ENCODE measurements around the gene SLC19A1. TPM values are rescaled to one million over a fixed set of nuclear protein-coding genes. Genes with fewer than 3 reads are reported as not detected.
"Not testable (repeated sequence)": the region's sequence is repeated elsewhere in the genome, so short reads cannot be mapped to it uniquely, and the experiment has no call there.

Gene SLC19A1
- total RNA-seq, 2 experiments from 2014 or later = 34.3 to 38.4 TPM

DNA sequence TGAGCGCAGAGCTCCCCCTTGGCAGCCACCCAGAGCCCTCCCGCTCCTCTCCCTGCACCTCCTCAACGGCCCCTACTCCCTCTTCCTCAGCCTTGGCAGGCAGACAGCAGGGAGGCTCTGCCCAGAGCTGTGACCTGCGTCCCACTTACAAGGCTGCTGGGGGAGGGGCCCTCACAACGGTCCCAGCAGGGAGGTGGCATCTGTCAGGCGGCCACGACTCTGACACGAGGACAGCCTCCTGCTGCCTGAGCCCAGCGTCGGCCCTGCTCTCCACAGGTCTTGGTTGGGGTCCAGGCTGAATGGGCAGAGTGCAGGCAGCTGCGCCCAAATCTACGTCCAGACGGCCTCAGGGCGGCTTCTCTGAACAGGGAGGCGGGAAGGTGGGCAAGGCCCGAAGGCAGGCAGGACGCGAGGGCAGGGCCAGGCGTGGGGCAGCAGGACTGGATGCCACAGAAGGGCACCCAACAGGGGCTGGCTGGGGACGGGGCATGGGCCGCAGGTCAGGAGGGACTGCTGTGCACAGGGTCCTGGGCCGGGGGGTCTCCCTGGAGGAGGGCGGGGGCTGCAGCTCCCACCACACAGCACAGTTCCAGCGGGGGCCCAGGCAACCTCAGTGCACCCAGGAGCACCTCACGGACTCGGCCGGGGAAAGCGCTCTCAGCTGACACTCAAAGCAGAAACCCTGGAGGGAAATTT, 7.5 kb downstream of the SLC19A1 start:
- DNase-seq = peak; percentile 28
- Mint-ChIP-seq H3K4me1 (peaks cover 8% of the 10 kb centered on the region), H3K27me3 (no peaks in the 10 kb centered on the region), H3K36me3 (peaks cover 3% of the 10 kb centered on the region), H3K4me3 (no peak overlapping the region), H3K9me3 (no peaks in the 10 kb centered on the region), H3K27ac (peak overlapping the region; percentile 61)
- POLR2A ChIA-PET = no interaction called here
- ATAC-seq (ENCODE audit: low read depth) = no peak

DNA sequence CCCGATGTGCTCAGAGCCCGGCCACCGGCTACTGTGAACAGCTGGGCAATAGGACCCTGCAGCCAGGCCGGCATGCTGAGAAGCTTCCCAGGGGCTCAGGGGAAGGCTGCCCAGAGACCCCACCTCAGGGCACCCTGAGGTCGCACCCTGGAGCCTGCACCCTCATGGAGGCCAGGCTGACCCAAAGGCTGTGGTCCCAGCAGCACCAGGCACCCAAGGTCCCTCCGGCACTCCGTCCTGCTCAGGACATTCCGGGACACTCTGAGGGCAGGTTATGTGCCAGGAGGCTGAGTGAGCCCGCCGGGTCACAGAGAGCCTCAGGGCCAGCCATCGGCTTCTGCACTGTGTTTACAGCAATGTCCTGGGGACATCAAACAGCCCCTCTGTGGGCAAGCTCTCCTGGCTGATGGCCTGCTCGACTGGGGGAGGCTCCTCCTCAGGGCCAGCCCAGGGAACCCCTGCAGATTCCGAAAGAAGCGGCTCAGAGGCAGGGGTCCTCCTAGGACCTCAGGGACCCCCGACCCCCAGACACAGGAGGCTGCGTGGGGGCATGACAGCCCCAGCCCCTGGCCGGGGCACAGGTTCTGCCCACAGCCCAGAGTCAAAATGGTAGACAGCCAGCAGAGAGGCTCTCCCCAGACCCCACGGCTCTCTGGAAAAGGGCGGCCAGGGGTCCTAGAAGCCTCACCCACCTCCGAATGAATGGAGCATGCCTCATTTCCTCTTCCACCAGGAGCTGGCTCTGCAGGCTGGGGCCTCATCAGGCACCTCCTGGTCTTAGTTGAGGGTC, 8.2 kb downstream of the SLC19A1 start:
- H3K36me3 Mint-ChIP-seq = peaks cover 3% of the 10 kb centered on the region
- no peak for ATAC-seq (ENCODE audit: low read depth)
- DNase-seq = peak; percentile 28
- no peaks in the 10 kb centered on the region for H3K27me3 Mint-ChIP-seq
- no peak overlapping the region for H3K4me3 Mint-ChIP-seq
- H3K9me3 Mint-ChIP-seq = no peaks in the 10 kb centered on the region
- POLR2A ChIA-PET = no interaction called here
- no peak overlapping the region for H3K27ac Mint-ChIP-seq
- H3K4me1 Mint-ChIP-seq = peaks cover 8% of the 10 kb centered on the region

DNA sequence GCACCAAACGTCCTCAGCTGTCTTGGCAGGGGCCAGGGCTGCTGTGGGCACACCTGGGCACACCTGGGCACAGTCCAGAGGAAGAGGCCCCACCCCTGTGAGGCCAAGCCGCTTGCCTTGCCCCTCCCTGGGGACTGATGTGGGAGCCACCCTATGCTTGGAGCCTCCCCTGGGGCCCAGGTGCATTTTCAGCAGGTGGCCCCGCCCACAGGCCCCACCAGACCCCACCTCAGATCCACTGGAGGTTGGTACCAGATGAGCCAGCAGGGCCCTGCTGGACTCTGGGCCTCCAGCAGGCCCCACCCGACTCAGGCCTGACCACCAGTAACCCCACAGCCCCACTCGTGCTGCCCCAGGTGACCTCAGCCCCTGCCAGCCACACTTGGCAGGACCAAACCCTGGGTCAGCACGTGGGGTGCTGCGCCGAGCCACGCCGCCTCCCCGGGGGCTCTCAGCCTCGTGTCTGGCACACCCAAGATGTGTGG, 8.8 kb downstream of the SLC19A1 start:
- POLR2A ChIA-PET = no interaction called here
- Mint-ChIP-seq H3K4me1 (peaks cover 8% of the 10 kb centered on the region), H3K9me3 (no peaks in the 10 kb centered on the region), H3K27ac (peak overlapping the region; percentile 92), H3K36me3 (peaks cover 3% of the 10 kb centered on the region), H3K27me3 (no peaks in the 10 kb centered on the region), H3K4me3 (no peak overlapping the region)
- DNase-seq = peak; percentile 29
- no peak for ATAC-seq (ENCODE audit: low read depth)

DNA sequence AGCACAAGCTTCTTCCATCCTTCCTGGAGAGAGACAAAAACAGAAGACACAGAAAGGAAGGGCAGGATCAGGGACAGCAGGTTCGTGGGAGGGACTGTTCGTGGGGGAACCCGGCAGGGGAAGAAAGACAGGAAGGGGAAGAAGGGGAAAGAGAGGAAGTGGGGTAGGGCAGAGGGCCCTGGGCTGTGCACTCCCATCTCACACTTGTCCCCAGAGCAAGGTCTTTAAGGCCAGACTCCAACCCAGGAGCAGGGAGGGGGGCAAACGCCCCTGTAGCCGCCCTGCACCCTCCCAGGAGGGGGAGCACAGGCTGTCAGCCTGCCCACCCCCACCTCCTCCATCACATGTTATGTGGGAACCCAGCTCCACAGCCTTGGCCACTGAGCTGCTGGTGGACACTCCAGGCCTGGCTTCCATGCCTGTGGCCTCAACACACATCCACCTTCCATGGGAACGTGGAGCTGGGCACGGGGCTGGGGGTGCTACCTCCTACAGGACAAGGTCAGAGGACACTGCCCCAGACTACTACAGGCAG, 9.3 kb downstream of the SLC19A1 start:
- POLR2A ChIA-PET = interaction anchor here (0.6 to 1.3 kb wide), 4 partner anchors 8 to 50 kb away, joined by 3 to 6 read pairs (median 4); no protein-coding TSS in a partner anchor
- Mint-ChIP-seq H3K4me1 (peaks cover 8% of the 10 kb centered on the region), H3K4me3 (peak overlapping the region; percentile 55), H3K36me3 (peaks cover 4% of the 10 kb centered on the region), H3K27ac (peak overlapping the region; percentile 92), H3K9me3 (no peaks in the 10 kb centered on the region), H3K27me3 (no peaks in the 10 kb centered on the region)
- ATAC-seq (ENCODE audit: low read depth) (peak; percentile 56), DNase-seq (peak; percentile 33)

DNA sequence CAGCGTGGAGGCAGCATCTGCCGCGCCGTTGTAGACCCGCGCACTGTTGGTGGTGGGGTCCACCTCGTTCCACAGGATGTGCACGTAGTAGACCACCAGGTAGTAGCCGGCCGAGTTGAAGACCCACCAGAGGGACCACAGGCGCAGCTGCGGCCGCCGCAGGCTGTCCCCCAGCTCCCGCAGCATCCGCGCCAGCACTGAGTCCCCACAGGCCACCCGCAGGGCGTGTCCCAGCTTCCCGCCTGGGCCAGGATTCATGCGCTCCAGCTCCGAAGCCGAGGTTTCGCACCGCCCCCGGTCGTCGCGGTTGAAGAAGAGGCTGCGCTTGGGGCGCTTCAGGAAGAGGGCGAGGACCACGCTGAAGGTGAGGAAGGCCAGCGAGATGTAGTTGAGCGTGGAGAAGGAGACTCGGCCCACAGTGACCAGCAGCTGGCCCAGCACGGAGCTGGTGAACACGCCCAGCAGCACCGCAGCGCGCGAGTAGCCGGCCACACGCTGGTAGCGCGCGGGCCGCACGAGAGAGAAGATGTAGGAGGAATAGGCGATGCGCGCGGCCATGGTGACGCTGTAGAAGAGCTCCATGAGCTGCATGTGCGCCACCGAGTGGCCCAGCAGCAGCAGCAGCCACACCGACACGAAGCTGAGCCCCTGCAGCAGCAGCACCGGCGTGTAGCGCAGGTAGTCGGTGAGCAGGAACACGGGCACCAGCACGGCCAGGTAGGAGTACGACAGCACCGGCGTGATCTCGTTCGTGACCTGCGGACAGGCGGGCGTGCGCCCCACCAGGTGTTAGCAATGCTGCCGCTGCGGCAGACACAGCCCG, 10.6 kb downstream of the SLC19A1 start:
- no peaks in the 10 kb centered on the region for H3K9me3 Mint-ChIP-seq
- H3K4me3 Mint-ChIP-seq = no peak overlapping the region
- H3K27me3 Mint-ChIP-seq = no peaks in the 10 kb centered on the region
- peak overlapping the region; percentile 92 for H3K27ac Mint-ChIP-seq
- peaks cover 10% of the 10 kb centered on the region for H3K36me3 Mint-ChIP-seq
- POLR2A ChIA-PET = interaction anchor here (1.1 to 1.3 kb wide), 3 partner anchors 9 to 19 kb away, joined by 3 to 6 read pairs (median 4); no protein-coding TSS in a partner anchor
- peaks cover 8% of the 10 kb centered on the region for H3K4me1 Mint-ChIP-seq
- DNase-seq (peak; percentile 28), ATAC-seq (ENCODE audit: low read depth) (no peak)

DNA sequence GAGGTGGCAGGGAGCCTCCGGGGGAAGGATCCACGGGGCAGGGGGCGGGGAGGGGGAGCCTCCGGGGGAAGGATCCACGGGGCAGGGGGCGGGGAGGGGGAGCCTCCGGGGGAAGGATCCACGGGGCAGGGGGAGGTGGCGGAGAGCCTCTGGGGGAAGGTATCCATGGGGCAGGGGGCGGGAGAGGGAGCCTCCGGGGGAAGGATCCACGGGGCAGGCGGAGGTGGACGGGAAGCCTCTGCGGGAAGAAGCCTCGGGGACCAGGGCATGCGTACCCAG, 11.2 kb downstream of the SLC19A1 start:
- H3K4me3 Mint-ChIP-seq; DNase-seq; H3K4me1 Mint-ChIP-seq; H3K27ac Mint-ChIP-seq; POLR2A ChIA-PET; H3K27me3 Mint-ChIP-seq; ATAC-seq (ENCODE audit: low read depth); H3K9me3 Mint-ChIP-seq: not testable (repeated sequence)
- H3K36me3 Mint-ChIP-seq = peaks cover 11% of the 10 kb centered on the region

DNA sequence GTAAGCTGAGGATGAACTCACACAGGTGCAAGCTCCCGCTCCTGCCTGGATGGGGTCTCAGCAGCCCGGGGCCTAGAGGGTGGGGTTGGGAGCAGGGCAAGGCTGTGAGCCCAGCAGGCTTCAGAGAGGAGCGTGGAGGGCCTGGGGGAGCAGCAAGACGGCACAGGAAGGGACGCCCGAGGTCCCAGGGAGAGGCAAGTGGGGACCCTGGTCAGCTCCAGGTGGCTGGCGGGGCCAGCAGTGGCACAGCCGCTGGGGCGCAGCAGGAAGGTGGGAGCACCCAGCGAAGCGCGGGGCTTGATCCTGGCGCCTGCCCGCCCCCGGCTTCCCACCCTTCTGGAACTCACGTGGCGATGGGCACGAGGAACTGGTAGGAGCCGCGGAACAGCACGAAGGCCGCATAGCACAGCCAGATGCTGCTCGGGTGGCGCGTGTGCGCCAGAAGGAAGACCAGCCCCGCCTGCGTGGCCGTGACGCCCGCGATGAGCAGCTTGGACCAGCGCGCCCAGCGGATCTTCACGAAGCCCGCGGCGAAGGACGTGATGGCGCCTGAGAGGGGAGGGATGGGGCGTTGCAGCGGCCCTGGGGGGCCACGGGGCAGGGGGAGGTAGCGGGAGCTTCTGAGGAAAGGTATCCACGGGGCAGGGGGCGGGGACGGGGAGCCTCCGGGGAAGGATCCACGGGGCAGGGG, 11.7 kb downstream of the SLC19A1 start:
- Mint-ChIP-seq H3K4me1 (peaks cover 8% of the 10 kb centered on the region), H3K4me3 (no peak overlapping the region), H3K36me3 (peaks cover 11% of the 10 kb centered on the region), H3K27ac (no peak overlapping the region), H3K9me3 (no peaks in the 10 kb centered on the region), H3K27me3 (no peaks in the 10 kb centered on the region)
- POLR2A ChIA-PET = no interaction called here
- DNase-seq (peak; percentile 21), ATAC-seq (ENCODE audit: low read depth) (no peak)

DNA sequence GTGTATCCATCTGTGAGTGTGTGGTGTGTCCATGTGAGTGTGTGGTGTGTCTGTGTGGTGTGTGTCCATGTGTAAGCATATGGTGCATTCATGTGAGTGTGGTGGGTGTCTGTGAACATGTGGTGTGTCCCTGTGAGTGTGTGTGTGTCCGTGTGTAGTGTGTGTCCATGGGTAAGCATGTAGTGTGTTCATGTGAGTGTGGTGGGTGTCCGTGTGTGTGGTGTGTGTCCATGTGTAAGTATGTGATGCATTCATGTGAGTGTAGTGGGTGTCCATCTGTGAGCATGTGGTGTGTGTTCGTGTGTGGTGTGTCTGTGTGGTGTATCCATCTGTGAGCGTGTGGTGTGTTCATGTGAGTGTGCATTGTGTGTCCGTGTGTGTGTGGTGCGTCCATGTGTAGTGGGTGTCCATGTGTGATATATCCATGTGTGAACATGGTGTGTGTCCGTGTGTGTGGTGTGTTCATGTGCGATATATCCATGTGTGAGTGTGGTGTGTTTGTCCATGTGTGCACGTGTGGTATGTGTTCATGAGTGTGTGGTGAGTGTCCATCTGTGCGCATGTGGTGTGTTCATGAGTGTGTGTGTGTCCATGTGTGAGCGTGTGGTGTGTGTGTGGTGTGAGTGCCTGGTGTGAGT, 12.3 kb downstream of the SLC19A1 start:
- no peaks in the 10 kb centered on the region for H3K9me3 Mint-ChIP-seq
- peaks cover 8% of the 10 kb centered on the region for H3K4me1 Mint-ChIP-seq
- POLR2A ChIA-PET = no interaction called here

DNA sequence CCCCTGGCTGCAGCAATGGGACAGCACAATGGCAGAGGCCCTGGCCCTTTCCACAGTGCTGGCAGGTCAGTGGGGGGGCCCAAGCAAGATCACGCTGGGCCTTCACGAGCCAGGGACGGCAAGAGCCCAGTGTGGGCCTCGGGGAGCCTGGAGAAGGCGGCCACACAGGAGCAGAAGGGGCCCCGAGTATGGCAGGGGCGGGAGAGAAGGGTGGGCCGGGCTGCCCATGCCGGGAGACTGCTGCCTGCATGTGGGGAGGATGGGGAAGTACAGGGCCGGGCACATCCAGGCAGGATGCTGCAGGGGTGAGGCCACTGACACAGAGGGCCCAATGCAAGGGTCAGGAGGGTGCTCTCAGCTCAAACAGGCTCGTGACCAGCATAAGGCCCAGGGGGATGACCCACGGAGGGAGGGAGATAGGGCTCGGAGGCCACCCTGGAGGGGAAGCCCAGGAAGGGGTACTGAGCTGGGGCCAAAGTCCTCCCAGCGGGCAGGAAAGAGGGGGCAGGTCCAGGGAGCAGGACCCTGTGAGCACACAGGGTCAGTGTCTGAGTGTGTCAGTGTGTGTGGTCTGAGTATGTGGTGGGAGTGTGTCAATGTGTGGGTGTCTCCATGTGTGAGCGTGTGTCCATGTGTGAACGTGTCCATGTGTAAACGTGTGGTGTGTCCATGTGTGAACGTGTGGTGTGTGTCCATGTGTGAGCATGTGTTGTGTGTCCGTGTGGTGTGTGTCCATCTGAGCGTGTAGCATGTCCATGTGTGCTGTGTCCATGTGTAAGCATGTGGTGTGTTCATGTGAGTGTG, 13.1 kb downstream of the SLC19A1 start:
- DNase-seq = peak; percentile 20

More for the DNA sequence above, 12.3 kb downstream of the SLC19A1 start:
- Mint-ChIP-seq H3K4me3 (no peak overlapping the region), H3K27me3 (no peaks in the 10 kb centered on the region), H3K36me3 (peaks cover 9% of the 10 kb centered on the region), H3K27ac (no peak overlapping the region)
- DNase-seq (no peak), ATAC-seq (ENCODE audit: low read depth) (no peak)

DNA sequence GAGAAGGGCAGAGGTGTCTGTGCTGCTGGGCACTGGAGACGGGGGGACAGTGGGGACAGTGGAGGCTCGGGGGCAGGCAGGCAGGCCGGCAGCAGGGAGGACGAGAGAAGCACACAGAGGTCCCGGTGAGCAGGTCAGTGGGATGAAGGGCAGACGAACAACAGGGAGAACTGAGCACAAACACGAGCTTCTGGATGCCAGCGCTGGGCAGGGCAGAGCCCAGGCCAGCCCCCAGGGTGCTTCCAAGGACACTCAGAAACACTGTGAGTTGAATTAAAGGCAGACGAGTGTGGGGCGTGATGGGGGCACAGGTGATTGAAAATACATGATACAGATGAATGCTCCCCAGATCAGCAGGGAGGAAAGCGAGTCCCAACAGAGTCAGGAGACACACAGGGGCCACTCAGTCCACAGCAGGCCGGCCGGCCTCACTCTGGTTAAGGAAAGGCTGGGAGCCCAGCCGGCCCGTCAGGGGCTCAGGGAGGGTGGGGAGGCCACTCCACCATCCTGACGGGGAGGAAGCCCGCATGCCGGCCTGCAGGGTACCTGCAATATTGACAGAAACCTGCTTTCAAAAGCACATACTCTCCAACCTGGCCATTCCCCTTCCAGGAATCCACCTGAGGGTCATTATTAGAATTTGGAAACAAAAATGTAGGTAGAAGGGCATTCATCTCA, 14.1 kb downstream of the SLC19A1 start:
- ATAC-seq (ENCODE audit: low read depth) (no peak), DNase-seq (peak; percentile 13)
- no peak overlapping the region for H3K4me3 Mint-ChIP-seq
- H3K27me3 Mint-ChIP-seq = no peaks in the 10 kb centered on the region
- POLR2A ChIA-PET = no interaction called here
- H3K4me1 Mint-ChIP-seq = peaks cover 7% of the 10 kb centered on the region
- H3K27ac Mint-ChIP-seq = no peak overlapping the region
- peaks cover 11% of the 10 kb centered on the region for H3K36me3 Mint-ChIP-seq
- H3K9me3 Mint-ChIP-seq = no peaks in the 10 kb centered on the region

More for the DNA sequence above, 13.1 kb downstream of the SLC19A1 start:
- POLR2A ChIA-PET = no interaction called here
- Mint-ChIP-seq H3K4me1 (peaks cover 8% of the 10 kb centered on the region), H3K4me3 (no peak overlapping the region), H3K27ac (no peak overlapping the region), H3K36me3 (peaks cover 9% of the 10 kb centered on the region), H3K9me3 (no peaks in the 10 kb centered on the region), H3K27me3 (no peaks in the 10 kb centered on the region)
- ATAC-seq (ENCODE audit: low read depth) = no peak

DNA sequence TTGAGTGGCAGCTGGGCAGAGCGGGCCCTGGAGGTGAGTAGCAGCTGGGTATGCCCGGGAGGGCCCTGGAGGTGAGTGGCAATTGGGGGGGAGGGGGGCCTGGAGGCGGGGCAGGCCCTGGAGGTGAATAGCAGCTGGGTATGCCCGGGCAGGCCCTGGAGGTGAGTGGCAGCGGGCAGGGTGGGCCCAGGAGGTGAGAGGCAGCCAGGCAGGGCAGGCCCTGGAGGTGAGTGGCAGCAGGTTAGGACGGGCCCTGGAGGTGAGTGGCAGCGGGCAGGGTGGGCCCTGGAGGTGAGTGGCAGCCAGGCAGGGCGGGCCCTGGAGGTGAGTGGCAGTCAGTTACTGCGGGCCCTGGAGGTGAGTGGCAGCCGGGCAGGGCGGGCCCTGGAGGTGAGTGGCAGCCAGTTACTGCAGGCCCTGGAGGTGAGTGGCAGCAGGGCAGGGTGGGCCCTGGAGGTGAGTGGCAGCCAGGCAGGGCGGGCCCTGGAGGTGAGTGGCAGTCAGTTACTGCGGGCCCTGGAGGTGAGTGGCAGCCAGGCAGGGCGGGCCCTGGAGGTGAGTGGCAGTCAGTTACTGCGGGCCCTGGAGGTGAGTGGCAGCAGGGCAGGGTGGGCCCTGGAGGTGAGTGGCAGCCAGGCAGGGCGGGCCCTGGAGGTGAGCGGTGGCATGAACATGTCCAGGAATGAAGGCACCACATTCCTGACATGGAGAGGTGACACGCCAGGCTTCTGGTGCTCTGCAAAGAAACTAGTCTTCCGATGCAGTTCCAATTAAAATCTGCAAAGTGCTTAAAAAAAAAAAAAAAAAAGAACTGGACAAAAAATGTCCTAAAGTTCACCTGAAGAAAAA, 14.9 kb downstream of the SLC19A1 start:
- DNase-seq = peak; percentile 14
- POLR2A ChIA-PET; H3K9me3 Mint-ChIP-seq; H3K27me3 Mint-ChIP-seq; H3K4me1 Mint-ChIP-seq; ATAC-seq (ENCODE audit: low read depth); H3K4me3 Mint-ChIP-seq; H3K27ac Mint-ChIP-seq: not testable (repeated sequence)
- H3K36me3 Mint-ChIP-seq = peaks cover 19% of the 10 kb centered on the region

Measured in activated naive CD8-positive, alpha-beta T cell treated with anti-CD3 and anti-CD28 coated beads, Interleukin-2, amount 10 ng/mL, durations not matched to agents 7 days and 5 days (primary cell).